Measurements from ENCODE around the gene EIF3F. TPM values are rescaled to one million over a fixed set of nuclear protein-coding genes. Genes with fewer than 3 reads are reported as not detected.
A peak's percentile ranks its signal among the peaks of the same experiment; 100 is the strongest.

EIF3F gene
- total RNA-seq, 1 donor from 2014 or later: 90.1 TPM

GRCh38 chr11:8020244-8020597 lies 33.1 kb downstream of the EIF3F start:
- ATAC-seq (no peak), DNase-seq (ENCODE audit: low spot score) (no peak)

- ATAC-seq (peak; percentile 56), DNase-seq (ENCODE audit: low spot score) (no peak)
Measured at GRCh38 chr11:8021920-8022319, 34.8 kb downstream of the EIF3F start.

- DNase-seq (ENCODE audit: low spot score) (no peak), ATAC-seq (no peak)
Measured at GRCh38 chr11:8022876-8023275, 35.7 kb downstream of the EIF3F start.

- DNase-seq (ENCODE audit: low spot score): peak; percentile 8
- ATAC-seq: no peak
Measured at GRCh38 chr11:8023831-8024555, 36.9 kb downstream of the EIF3F start.

GRCh38 chr11:8025123-8025522 lies 38.0 kb downstream of the EIF3F start:
- ATAC-seq (no peak), DNase-seq (ENCODE audit: low spot score) (no peak)

- DNase-seq (ENCODE audit: low spot score): no peak
- no peak for ATAC-seq
Measured at GRCh38 chr11:8025816-8026215, 38.7 kb downstream of the EIF3F start.

- ATAC-seq (no peak), DNase-seq (ENCODE audit: low spot score) (no peak)
Measured at GRCh38 chr11:8026982-8027381, 39.8 kb downstream of the EIF3F start.

GRCh38 chr11:8028766-8029165 lies 41.6 kb downstream of the EIF3F start:
- no peak for ATAC-seq

GRCh38 chr11:8030526-8031247 lies 43.5 kb downstream of the EIF3F start:
- DNase-seq (ENCODE audit: low spot score) (no peak), ATAC-seq (no peak)

More at GRCh38 chr11:8028766-8029165, 41.6 kb downstream of the EIF3F start:
- DNase-seq (ENCODE audit: low spot score): no peak

GRCh38 chr11:8031248-8032115 lies 44.3 kb downstream of the EIF3F start:
- DNase-seq (ENCODE audit: low spot score): no peak

GRCh38 chr11:8032122-8032521 lies 45.0 kb downstream of the EIF3F start:
- ATAC-seq (no peak), DNase-seq (ENCODE audit: low spot score) (no peak)

More at GRCh38 chr11:8031248-8032115, 44.3 kb downstream of the EIF3F start:
- ATAC-seq: no peak

GRCh38 chr11:8032576-8033304 lies 45.6 kb downstream of the EIF3F start:
- DNase-seq (ENCODE audit: low spot score): no peak
- no peak for ATAC-seq

- peak; percentile 81 for DNase-seq (ENCODE audit: low spot score)
- peak; percentile 94 for ATAC-seq
Measured at GRCh38 chr11:8033305-8034105, 46.4 kb downstream of the EIF3F start.

- ATAC-seq (no peak), DNase-seq (ENCODE audit: low spot score) (no peak)
Measured at GRCh38 chr11:8034106-8034585, 47.0 kb downstream of the EIF3F start.

GRCh38 chr11:8034604-8035190 lies 47.6 kb downstream of the EIF3F start:
- DNase-seq (ENCODE audit: low spot score): no peak

GRCh38 chr11:8035200-8035855 lies 48.2 kb downstream of the EIF3F start:
- ATAC-seq: no peak
- DNase-seq (ENCODE audit: low spot score): no peak

More at GRCh38 chr11:8034604-8035190, 47.6 kb downstream of the EIF3F start:
- no peak for ATAC-seq

GRCh38 chr11:8036002-8036802 lies 49.1 kb downstream of the EIF3F start:
- ATAC-seq (no peak), DNase-seq (ENCODE audit: low spot score) (no peak)

GRCh38 chr11:8036986-8037385 lies 49.8 kb downstream of the EIF3F start:
- DNase-seq (ENCODE audit: low spot score) (no peak), ATAC-seq (no peak)
